Panc1 (cell line): ENCODE results near the gene ZNF292. TPM values are rescaled to one million over a fixed set of nuclear protein-coding genes. Genes with fewer than 3 reads are reported as not detected.

Experiments used
- ATAC-seq: fragments of 200-7000 bp; cut with Tn5 transposase; 2 replicates; pipeline ENCODE4 v1.9.1; 2020; ENCODE audit warnings: mild to moderate bottlenecking, moderate library complexity
- BruUV-seq: library from RNA; stranded (reverse); fragments of 400-500 nt; replicated peaks from 2 replicates; lab custom pipeline; 2021; lab: Mats Ljungman, UMichigan
- CTCF ChIA-PET: fragments of 300-600 bp; sonication (Branson Sonifier 250); formaldehyde crosslinking; loops from one replicate; lab custom pipeline; 2022; ENCODE audit warnings: antibody characterized with exemption; lab: Charles Lee
- POLR2A ChIA-PET: fragments of 300-600 bp; sonication (Branson Sonifier 250); formaldehyde crosslinking; loops from one replicate; lab custom pipeline; 2022; ENCODE audit warnings: antibody characterized with exemption; lab: Charles Lee
- DNase-seq: peaks from one replicate; pipeline ENCODE4 v3.0.0-alpha.2; 2010; ENCODE audit warnings: low read depth, low spot score
- H3K27ac ChIP-seq: 2 replicates; pipeline ENCODE4 v1.5.1; 2011; ENCODE audit warnings: mild to moderate bottlenecking, low read length, inconsistent platforms
- H3K27me3 ChIP-seq: fragments of 200-500 bp; sonication (Bioruptor generic); 2 replicates; pipeline ENCODE4 v1.6.0; 2014; ENCODE audit warnings: low read length, inconsistent platforms; ENCODE audit not compliant: control insufficient read depth, insufficient read depth
- H3K36me3 ChIP-seq: fragments of 200-500 bp; sonication (Bioruptor generic); 2 replicates; pipeline ENCODE4 v1.5.1; 2014; ENCODE audit warnings: inconsistent platforms, mild to moderate bottlenecking, low read length, moderate library complexity; ENCODE audit not compliant: control insufficient read depth, insufficient read depth
- H3K4me1 ChIP-seq: 2 replicates; pipeline ENCODE4 v1.5.1; 2011; ENCODE audit warnings: inconsistent platforms, mild to moderate bottlenecking, low read length, moderate library complexity; ENCODE audit not compliant: control insufficient read depth, insufficient read depth
- H3K4me3 ChIP-seq, 2 experiments: 2 replicates each; pipeline ENCODE4 v1.5.1; 2011 to 2012; ENCODE audit warnings: low read depth in 2 of 2, low read length in 2 of 2, mild to moderate bottlenecking in 2 of 2, inconsistent platforms in 1 of 2, moderate library complexity in 1 of 2
- H3K9me3 ChIP-seq: fragments of 200-500 bp; sonication (Bioruptor generic); 2 replicates; pipeline ENCODE4 v1.5.1; 2014; ENCODE audit warnings: low read depth, mild to moderate bottlenecking, inconsistent platforms, low read length, moderate library complexity; ENCODE audit not compliant: control insufficient read depth, insufficient read depth
- POLR2AphosphoS5 ChIP-seq: IDR thresholded peaks from 2 replicates; pipeline ENCODE4 v1.6.1; 2012; ENCODE audit warnings: mild to moderate bottlenecking, low read depth, low read length, moderate library complexity
- SIN3A ChIP-seq: IDR thresholded peaks from 2 replicates; pipeline ENCODE4 v1.6.1; 2012; ENCODE audit warnings: low read depth, mild to moderate bottlenecking, low read length, moderate library complexity, borderline replicate concordance; ENCODE audit not compliant: insufficient read depth
- TCF7L2 ChIP-seq: IDR thresholded peaks from 2 replicates; pipeline ENCODE4 v1.6.1; 2011; ENCODE audit warnings: mild to moderate bottlenecking, low read depth, low read length, inconsistent platforms
- in situ Hi-C: cut with HindIII; loops from 2 replicates; pipeline ENCODE4 v1.10.0; 2016; ENCODE audit warnings: low sequenced_read_pairs, low pct_unique_long_range_greater_than_20kb
- intact Hi-C: fragments of 100-400 bp; cut with micrococcal nuclease; formaldehyde crosslinking; loops from one replicate; pipeline ENCODE4 v1.10.0; 2022; ENCODE audit not compliant: unreplicated experiment
- total RNA-seq: library from RNA; stranded (reverse); gene quantifications from one replicate; pipeline ENCODE4 v1.2.1, GENCODE V29; 2021; ENCODE audit not compliant: unreplicated experiment
- TF ChIP-seq, protein P1 (sequence below): fragments of 450-650 bp; IDR thresholded peaks from 2 replicates; pipeline ENCODE4 v1.5.1; 2017; ENCODE audit warnings: mild to moderate bottlenecking
- TF ChIP-seq, protein P2 (sequence below), 2 experiments: IDR thresholded peaks; 2 replicates each; pipeline ENCODE4 v1.6.1; 2011 to 2012; ENCODE audit warnings: low read depth in 2 of 2, control low read depth in 1 of 2, low read length in 1 of 2, mild to moderate bottlenecking in 1 of 2, moderate library complexity in 1 of 2; ENCODE audit not compliant: insufficient read depth in 1 of 2

Gene ZNF292
- total RNA-seq, 1 experiment from 2014 or later: 38.2 TPM

DNA sequence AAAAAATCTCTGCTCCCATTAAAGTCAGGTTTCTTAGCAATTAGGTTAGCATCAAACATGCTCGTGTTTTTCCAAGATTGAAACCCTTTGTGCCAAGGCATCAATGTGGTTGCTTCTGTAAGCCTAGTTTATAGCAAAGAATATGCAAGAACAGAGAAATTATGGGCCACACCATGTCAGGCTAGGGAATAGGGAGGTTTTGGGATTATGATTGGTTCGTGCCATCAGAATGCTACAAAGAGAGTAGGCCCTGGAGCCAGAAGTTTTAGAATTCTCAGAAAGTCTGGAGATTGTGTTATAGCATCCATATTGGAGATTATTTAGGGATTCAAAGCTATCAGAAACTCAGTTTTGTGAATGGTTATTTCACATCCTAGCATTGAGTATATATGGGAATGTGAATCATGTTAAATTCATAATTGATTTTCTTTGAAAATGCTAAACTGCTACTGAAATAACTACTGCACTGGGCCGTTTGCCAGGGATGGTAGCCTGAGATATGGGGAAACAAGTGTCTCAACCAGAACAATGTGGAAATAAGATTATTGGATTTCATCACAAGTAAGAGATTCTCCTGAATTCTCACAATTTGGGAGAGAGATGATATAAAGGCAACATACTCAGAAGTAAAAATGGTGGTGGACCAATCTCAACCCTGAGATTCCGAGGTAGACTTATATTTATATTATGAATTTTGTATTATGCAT, 45.3 kb downstream of the ZNF292 start:
- Histone ChIP-seq H3K9me3 (no peaks in the 10 kb centered on the region), H3K4me3 (no peak overlapping the region), H3K27me3 (no peaks in the 10 kb centered on the region), H3K36me3 (no peaks in the 10 kb centered on the region), H3K4me1 (no peaks in the 10 kb centered on the region), H3K27ac (no peak overlapping the region)
- ChIA-PET POLR2A (no interaction called here), CTCF (no interaction called here)
- BruUV-seq: no TSS peak
- ATAC-seq: no peak
- TF ChIP-seq TCF7L2 (no peak), POLR2AphosphoS5 (no peak), SIN3A (no peak)
- TF ChIP-seq, protein P1, sequence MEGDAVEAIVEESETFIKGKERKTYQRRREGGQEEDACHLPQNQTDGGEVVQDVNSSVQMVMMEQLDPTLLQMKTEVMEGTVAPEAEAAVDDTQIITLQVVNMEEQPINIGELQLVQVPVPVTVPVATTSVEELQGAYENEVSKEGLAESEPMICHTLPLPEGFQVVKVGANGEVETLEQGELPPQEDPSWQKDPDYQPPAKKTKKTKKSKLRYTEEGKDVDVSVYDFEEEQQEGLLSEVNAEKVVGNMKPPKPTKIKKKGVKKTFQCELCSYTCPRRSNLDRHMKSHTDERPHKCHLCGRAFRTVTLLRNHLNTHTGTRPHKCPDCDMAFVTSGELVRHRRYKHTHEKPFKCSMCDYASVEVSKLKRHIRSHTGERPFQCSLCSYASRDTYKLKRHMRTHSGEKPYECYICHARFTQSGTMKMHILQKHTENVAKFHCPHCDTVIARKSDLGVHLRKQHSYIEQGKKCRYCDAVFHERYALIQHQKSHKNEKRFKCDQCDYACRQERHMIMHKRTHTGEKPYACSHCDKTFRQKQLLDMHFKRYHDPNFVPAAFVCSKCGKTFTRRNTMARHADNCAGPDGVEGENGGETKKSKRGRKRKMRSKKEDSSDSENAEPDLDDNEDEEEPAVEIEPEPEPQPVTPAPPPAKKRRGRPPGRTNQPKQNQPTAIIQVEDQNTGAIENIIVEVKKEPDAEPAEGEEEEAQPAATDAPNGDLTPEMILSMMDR: no peak
- TF ChIP-seq, protein P2, sequence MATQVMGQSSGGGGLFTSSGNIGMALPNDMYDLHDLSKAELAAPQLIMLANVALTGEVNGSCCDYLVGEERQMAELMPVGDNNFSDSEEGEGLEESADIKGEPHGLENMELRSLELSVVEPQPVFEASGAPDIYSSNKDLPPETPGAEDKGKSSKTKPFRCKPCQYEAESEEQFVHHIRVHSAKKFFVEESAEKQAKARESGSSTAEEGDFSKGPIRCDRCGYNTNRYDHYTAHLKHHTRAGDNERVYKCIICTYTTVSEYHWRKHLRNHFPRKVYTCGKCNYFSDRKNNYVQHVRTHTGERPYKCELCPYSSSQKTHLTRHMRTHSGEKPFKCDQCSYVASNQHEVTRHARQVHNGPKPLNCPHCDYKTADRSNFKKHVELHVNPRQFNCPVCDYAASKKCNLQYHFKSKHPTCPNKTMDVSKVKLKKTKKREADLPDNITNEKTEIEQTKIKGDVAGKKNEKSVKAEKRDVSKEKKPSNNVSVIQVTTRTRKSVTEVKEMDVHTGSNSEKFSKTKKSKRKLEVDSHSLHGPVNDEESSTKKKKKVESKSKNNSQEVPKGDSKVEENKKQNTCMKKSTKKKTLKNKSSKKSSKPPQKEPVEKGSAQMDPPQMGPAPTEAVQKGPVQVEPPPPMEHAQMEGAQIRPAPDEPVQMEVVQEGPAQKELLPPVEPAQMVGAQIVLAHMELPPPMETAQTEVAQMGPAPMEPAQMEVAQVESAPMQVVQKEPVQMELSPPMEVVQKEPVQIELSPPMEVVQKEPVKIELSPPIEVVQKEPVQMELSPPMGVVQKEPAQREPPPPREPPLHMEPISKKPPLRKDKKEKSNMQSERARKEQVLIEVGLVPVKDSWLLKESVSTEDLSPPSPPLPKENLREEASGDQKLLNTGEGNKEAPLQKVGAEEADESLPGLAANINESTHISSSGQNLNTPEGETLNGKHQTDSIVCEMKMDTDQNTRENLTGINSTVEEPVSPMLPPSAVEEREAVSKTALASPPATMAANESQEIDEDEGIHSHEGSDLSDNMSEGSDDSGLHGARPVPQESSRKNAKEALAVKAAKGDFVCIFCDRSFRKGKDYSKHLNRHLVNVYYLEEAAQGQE (IDR thresholded peaks at IDR 0.05; ENCODE audit: insufficient read depth in 1 of 2, low read depth in 2 of 2, low read length in 1 of 2): no peak
- in situ Hi-C loops (no loop called here), intact Hi-C loops (no loop called here)
- DNase-seq: no peak

DNA sequence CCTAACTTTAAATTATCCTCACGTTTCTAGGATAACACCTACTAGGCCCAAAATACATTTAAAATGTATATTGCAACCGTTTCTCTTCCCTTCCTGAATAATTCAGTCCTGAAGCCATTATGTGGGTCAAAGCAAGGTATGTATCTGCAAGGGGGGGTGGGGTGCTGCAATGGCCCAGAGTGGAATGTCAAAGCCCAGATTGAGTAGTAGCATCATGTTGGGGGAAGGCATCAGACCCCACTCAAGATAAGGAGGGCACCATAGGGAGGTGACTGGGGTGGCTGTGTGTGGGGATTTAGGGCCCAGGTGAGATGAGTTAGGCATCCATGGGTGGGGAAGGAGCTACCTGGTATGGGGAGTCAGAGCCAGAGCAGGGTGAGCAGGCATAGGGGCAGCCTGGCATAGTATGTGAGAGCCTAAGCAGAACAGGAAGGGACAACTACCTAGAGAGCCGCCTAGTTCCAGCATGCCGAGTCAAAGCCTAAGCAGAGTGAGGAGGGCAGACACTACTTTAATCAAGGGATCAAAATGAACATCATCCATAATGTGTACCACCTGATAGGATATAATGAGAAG, 48.2 kb downstream of the ZNF292 start:
- CTCF ChIA-PET: no interaction called here
- POLR2A ChIA-PET: no interaction called here
- H3K9me3 ChIP-seq: no peaks in the 10 kb centered on the region
- DNase-seq (no peak), ATAC-seq (no peak; the same call in 1 of the 2 replicates)
- no TSS peak for BruUV-seq
- no peak overlapping the region for H3K27ac ChIP-seq
- in situ Hi-C loops (no loop called here), intact Hi-C loops (no loop called here)
- H3K27me3 ChIP-seq: no peaks in the 10 kb centered on the region
- H3K4me1 ChIP-seq: peaks cover under 1% of the 10 kb centered on the region; the same call in 1 of the 2 replicates
- H3K36me3 ChIP-seq: no peaks in the 10 kb centered on the region
- TF ChIP-seq SIN3A: no peak
- TF ChIP-seq, protein P2 (IDR thresholded peaks at IDR 0.05; ENCODE audit: insufficient read depth in 1 of 2, low read depth in 2 of 2, low read length in 1 of 2): no peak
- H3K4me3 ChIP-seq: no peak overlapping the region
